GM20000 (cell line): Measurements from ENCODE around the gene FHIT.

Experiments used
- DNase-seq: peaks from one replicate; pipeline ENCODE4 v3.0.0; 2012; ENCODE audit warnings: low spot score
- CTCF ChIP-seq: IDR thresholded peaks from 2 replicates; pipeline ENCODE4 v1.5.1; 2012; ENCODE audit warnings: mild to moderate bottlenecking, control low read depth; ENCODE audit errors: extremely low read depth, missing control alignments

Gene FHIT

GRCh38 chr3:60289341-60290121, 961.7 kb downstream of the FHIT start:
- TF ChIP-seq CTCF, result no peak
- no peak for DNase-seq

- no peak for DNase-seq
- TF ChIP-seq CTCF, result no peak
These were observed 968.4 kb downstream of the FHIT start for GRCh38 chr3:60282866-60283265.

GRCh38 chr3:60281970-60282369, 969.3 kb downstream of the FHIT start:
- no peak for TF ChIP-seq CTCF
- DNase-seq, result no peak

- no peak for DNase-seq
These were observed 973.9 kb downstream of the FHIT start for GRCh38 chr3:60277361-60277800.

GRCh38 chr3:60276615-60277014, 974.6 kb downstream of the FHIT start:
- TF ChIP-seq CTCF, result no peak

More at GRCh38 chr3:60277361-60277800, 973.9 kb downstream of the FHIT start:
- TF ChIP-seq CTCF, result no peak

GRCh38 chr3:60274646-60275045, 976.6 kb downstream of the FHIT start:
- no peak for DNase-seq
- TF ChIP-seq CTCF, result no peak

More at GRCh38 chr3:60276615-60277014, 974.6 kb downstream of the FHIT start:
- no peak for DNase-seq

- TF ChIP-seq CTCF, result no peak
- no peak for DNase-seq
These were observed 977.2 kb downstream of the FHIT start for GRCh38 chr3:60274098-60274497.
